Suprapubic skin (tissue), 4 donors: ENCODE measurements around the gene RNF11.

ENCODE experiments used
- CTCF ChIP-seq, 2 donors: fragments of 200-600 bp in 1 of 2; fragments of 450-650 bp in 1 of 2; sonication (generic) in 1 of 2; IDR thresholded peaks; one replicate each; pipeline ENCODE4 v1.5.1; 2016 to 2019; ENCODE audit warnings: antibody characterized with exemption in 2 of 2, mild to moderate bottlenecking in 1 of 2, moderate library complexity in 1 of 2
- EP300 ChIP-seq: sonication (generic); formaldehyde crosslinking; IDR thresholded peaks from one replicate; pipeline ENCODE4 v1.6.1; 2017; ENCODE audit warnings: antibody characterized with exemption
- POLR2A ChIP-seq, 2 donors: fragments of 450-650 bp; IDR thresholded peaks; one replicate each; pipeline ENCODE4 v1.6.1; 2017; ENCODE audit warnings: antibody characterized with exemption in 2 of 2, mild to moderate bottlenecking in 2 of 2, moderate library complexity in 2 of 2
- POLR2AphosphoS5 ChIP-seq, 3 donors: sonication (generic); formaldehyde crosslinking; IDR thresholded peaks; one replicate each; pipeline ENCODE4 v1.6.1; 2017; ENCODE audit warnings: antibody characterized with exemption in 3 of 3

GRCh38 chr1:51283979-51284378 is 47.9 kb downstream of the RNF11 start:
- no peak for TF ChIP-seq POLR2AphosphoS5 (IDR thresholded peaks at IDR 0.05)
- no peak for TF ChIP-seq CTCF (IDR thresholded peaks at IDR 0.05)
- no peak for TF ChIP-seq EP300
- TF ChIP-seq POLR2A (IDR thresholded peaks at IDR 0.05): no peak
